ENCODE data around the gene EYA2. TPM values are rescaled to one million over a fixed set of nuclear protein-coding genes. Genes with fewer than 3 reads are reported as not detected.

EYA2 gene
- total RNA-seq, 1 experiment from 2014 or later: not detected

DNA sequence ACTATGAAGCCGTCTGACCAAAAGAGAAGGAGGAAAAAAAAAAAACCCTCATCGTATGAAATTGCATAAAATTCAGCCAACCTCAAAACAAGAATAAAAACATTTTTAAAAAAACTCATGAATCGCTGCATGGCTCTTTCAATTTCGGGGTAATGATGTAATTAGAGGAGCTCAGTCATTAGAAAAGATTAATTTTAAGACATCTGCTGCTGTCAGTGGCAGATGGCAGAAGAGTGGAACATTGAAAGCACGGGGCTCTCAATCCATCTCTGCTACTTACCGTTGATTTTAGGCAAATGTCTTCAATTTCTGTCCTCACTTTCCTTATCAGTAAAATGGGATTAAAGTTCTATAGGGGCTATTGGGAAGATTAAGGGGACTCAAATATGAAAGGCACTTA lies 79.1 kb downstream of the EYA2 start:
- intact Hi-C loops (cut with micrococcal nuclease): no loop called here
- Mint-ChIP-seq H3K4me1 (ENCODE audit: insufficient read depth, unreplicated experiment) (peaks cover 10% of the 10 kb centered on the region), H3K9me3 (ENCODE audit: unreplicated experiment) (peaks cover 7% of the 10 kb centered on the region), H3K27me3 (ENCODE audit: insufficient read depth, unreplicated experiment) (no peaks in the 10 kb centered on the region), H3K36me3 (ENCODE audit: insufficient read depth, unreplicated experiment) (no peaks in the 10 kb centered on the region), H3K27ac (ENCODE audit: low read depth, unreplicated experiment) (no peak overlapping the region), H3K4me3 (ENCODE audit: unreplicated experiment) (no peak overlapping the region)
- POLR2A ChIA-PET: interaction anchor here (0.7 kb wide), 2 partner anchors 151 to 472 kb away, joined by 3 read pairs; no protein-coding TSS in a partner anchor
- CTCF ChIA-PET: no interaction called here
- TF ChIP-seq, protein P1, sequence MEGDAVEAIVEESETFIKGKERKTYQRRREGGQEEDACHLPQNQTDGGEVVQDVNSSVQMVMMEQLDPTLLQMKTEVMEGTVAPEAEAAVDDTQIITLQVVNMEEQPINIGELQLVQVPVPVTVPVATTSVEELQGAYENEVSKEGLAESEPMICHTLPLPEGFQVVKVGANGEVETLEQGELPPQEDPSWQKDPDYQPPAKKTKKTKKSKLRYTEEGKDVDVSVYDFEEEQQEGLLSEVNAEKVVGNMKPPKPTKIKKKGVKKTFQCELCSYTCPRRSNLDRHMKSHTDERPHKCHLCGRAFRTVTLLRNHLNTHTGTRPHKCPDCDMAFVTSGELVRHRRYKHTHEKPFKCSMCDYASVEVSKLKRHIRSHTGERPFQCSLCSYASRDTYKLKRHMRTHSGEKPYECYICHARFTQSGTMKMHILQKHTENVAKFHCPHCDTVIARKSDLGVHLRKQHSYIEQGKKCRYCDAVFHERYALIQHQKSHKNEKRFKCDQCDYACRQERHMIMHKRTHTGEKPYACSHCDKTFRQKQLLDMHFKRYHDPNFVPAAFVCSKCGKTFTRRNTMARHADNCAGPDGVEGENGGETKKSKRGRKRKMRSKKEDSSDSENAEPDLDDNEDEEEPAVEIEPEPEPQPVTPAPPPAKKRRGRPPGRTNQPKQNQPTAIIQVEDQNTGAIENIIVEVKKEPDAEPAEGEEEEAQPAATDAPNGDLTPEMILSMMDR (IDR thresholded peaks at IDR 0.05; ENCODE audit: unreplicated experiment): no peak
- DNase-seq (ENCODE audit: unreplicated experiment): no peak
- BruUV-seq (replicated peaks): no TSS peak

DNA sequence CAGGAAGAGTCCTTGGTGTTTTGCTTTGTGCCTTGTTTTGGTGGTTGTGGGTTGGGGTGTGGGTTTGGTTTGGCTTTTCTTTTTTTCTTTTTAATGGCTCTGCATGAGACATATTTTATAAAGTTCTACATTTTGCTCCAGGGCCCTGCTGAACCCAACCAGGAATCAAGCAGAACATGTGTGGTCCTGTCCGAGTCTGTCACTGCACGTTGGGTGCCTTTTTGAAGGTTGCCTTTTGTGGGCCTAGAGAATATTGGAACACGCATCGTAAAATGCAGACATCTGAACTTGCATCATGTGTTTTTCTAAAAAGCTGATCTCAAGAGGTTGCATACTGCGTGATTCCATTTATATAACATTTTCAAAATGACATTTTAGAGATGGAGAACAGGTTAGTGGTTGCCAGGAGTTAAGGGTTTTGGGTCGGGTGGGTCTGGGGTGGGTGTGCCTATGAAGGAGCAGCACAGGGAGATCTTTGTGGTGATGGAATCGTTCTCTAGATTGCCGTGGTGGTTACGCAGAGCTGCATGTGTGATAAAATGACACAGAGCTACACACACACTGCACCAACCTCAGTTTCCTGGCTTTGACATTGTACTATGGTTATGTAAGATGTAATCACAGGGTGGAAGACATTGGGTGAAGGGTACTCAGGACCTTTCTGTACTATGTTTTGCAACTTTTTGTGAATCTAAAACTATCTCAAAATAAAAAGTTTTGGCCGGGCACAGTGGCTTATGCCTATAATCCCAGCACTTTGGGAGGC lies 80.2 kb downstream of the EYA2 start:
- Mint-ChIP-seq H3K36me3 (ENCODE audit: insufficient read depth, unreplicated experiment) (no peaks in the 10 kb centered on the region), H3K4me3 (ENCODE audit: unreplicated experiment) (no peak overlapping the region), H3K27me3 (ENCODE audit: insufficient read depth, unreplicated experiment) (no peaks in the 10 kb centered on the region), H3K4me1 (ENCODE audit: insufficient read depth, unreplicated experiment) (peaks cover 10% of the 10 kb centered on the region), H3K27ac (ENCODE audit: low read depth, unreplicated experiment) (peak overlapping the region; percentile 63), H3K9me3 (ENCODE audit: unreplicated experiment) (peaks cover 7% of the 10 kb centered on the region)
- TF ChIP-seq, protein P1 (IDR thresholded peaks at IDR 0.05; ENCODE audit: unreplicated experiment): no peak
- no peak for DNase-seq (ENCODE audit: unreplicated experiment)
- ChIA-PET CTCF (interaction anchor here (0.6 to 1.2 kb wide), 2 partner anchors 25 to 953 kb away, joined by 3 read pairs; no protein-coding TSS in a partner anchor), POLR2A (interaction anchor here (1.8 kb wide), 1 partner anchor 19 kb away, joined by 4 read pairs; no protein-coding TSS in a partner anchor)
- intact Hi-C loops (cut with micrococcal nuclease): no loop called here
- no TSS peak for BruUV-seq (replicated peaks)

DNA sequence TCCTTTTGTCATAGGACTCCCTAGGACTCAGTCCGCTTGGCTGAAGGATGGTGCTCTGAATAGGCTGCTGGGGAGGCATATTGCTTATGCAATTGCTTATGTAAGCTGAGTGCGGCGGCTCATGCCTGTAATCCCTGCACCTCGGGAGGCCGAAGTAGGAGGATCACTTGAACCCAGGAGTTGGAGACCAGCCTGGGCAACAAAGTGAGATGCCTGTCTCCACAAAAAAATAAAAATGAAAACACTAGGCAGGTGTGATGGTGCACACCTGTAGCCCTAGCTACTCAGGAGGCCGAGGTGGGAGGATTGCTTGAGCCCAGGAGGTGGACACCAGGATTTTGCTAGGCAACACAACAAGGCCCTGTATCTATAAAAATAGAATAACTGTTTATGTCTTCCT lies 81.3 kb downstream of the EYA2 start:
- Mint-ChIP-seq H3K4me1 (ENCODE audit: insufficient read depth, unreplicated experiment) (peaks cover 4% of the 10 kb centered on the region), H3K27me3 (ENCODE audit: insufficient read depth, unreplicated experiment) (no peaks in the 10 kb centered on the region), H3K4me3 (ENCODE audit: unreplicated experiment) (no peak overlapping the region), H3K9me3 (ENCODE audit: unreplicated experiment) (peaks cover 2% of the 10 kb centered on the region), H3K36me3 (ENCODE audit: insufficient read depth, unreplicated experiment) (no peaks in the 10 kb centered on the region), H3K27ac (ENCODE audit: low read depth, unreplicated experiment) (no peak overlapping the region)
- ChIA-PET CTCF (interaction anchor here (0.6 to 0.7 kb wide), 2 partner anchors 214 to 1257 kb away, joined by 3 read pairs; no protein-coding TSS in a partner anchor), POLR2A (interaction anchor here (1.8 kb wide), 1 partner anchor 20 kb away, joined by 4 read pairs; no protein-coding TSS in a partner anchor)
- no peak for DNase-seq (ENCODE audit: unreplicated experiment)
- TF ChIP-seq, protein P1 (IDR thresholded peaks at IDR 0.05; ENCODE audit: unreplicated experiment): no peak
- BruUV-seq (replicated peaks): no TSS peak
- intact Hi-C loops (cut with micrococcal nuclease): no loop called here

DNA sequence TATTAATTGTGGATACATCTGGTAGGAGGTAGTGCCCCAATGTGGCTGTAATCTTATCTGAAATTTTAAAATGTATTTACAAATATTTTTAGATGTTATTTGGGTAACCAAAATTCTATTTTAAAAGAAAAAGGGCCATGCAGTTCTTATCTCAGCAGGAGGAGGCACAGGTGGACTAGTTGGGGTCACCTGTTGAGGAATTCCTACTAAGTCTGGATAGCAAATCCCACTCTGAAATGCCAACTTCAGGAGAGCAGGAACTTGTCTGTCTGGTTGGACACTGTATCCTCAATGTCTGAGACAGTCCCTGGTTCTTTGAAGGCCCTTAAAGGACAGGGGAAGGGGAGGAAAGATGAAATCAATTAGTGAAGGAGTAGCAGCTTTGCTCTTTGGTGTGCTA lies 82.6 kb downstream of the EYA2 start:
- H3K4me1 Mint-ChIP-seq (ENCODE audit: insufficient read depth, unreplicated experiment): no peaks in the 10 kb centered on the region
- DNase-seq (ENCODE audit: unreplicated experiment): no peak
- intact Hi-C loops (cut with micrococcal nuclease): no loop called here
- H3K36me3 Mint-ChIP-seq (ENCODE audit: insufficient read depth, unreplicated experiment): no peaks in the 10 kb centered on the region
- no TSS peak for BruUV-seq (replicated peaks)
- ChIA-PET POLR2A (interaction anchor here (0.6 kb wide), 1 partner anchor 148 kb away, joined by 3 read pairs; no protein-coding TSS in a partner anchor), CTCF (no interaction called here)
- H3K9me3 Mint-ChIP-seq (ENCODE audit: unreplicated experiment): peaks cover 2% of the 10 kb centered on the region
- H3K27ac Mint-ChIP-seq (ENCODE audit: low read depth, unreplicated experiment): no peak overlapping the region
- no peak overlapping the region for H3K4me3 Mint-ChIP-seq (ENCODE audit: unreplicated experiment)
- no peaks in the 10 kb centered on the region for H3K27me3 Mint-ChIP-seq (ENCODE audit: insufficient read depth, unreplicated experiment)
- TF ChIP-seq, protein P1 (IDR thresholded peaks at IDR 0.05; ENCODE audit: unreplicated experiment): no peak

Measured in MCF 10A (cell line).